Measurements from ENCODE around the gene ST8SIA2. TPM values are rescaled to one million over a fixed set of nuclear protein-coding genes. Genes with fewer than 3 reads are reported as not detected.

The ST8SIA2 gene
- 7.8 TPM for total RNA-seq

GRCh38 chr15:92393071-92393979, at the start of gene ST8SIA2:
ST8SIA2 (plus strand) TSS chr15:92393881; CDS start chr15:92394065, 184 bp downstream.
- Histone ChIP-seq H3K9ac (ENCODE audit: low read depth in 1 of 3, low read length in 3 of 3) (peak within 1 kb of the TSS in 2 of 3 donors; percentile 50 to 53), H3K4me1 (ENCODE audit: control insufficient read depth in 3 of 3, insufficient read depth in 3 of 3, low read length in 3 of 3) (peaks cover 6 to 13% (median 7%) of the 10 kb centered on the region in 3 donors), H3K27ac (ENCODE audit: low read depth, low read length) (no peak within 1 kb of the TSS), H3K4me3 (ENCODE audit: low read length in 3 of 3) (peak within 1 kb of the TSS; percentile 60 to 68 (median 65)), H3K9me3 (ENCODE audit: control insufficient read depth in 3 of 3, low read length in 3 of 3) (no peaks in the 10 kb centered on the region), H3K36me3 (ENCODE audit: control insufficient read depth in 3 of 3, insufficient read depth in 3 of 3, low read length in 3 of 3) (no peaks in the 10 kb centered on the region), H3K27me3 (ENCODE audit: control insufficient read depth in 3 of 3, insufficient read depth in 3 of 3, low read length in 3 of 3) (peaks cover 39 to 45% (median 43%) of the 10 kb centered on the region in 3 donors)

GRCh38 chr15:92343924-92344643, 49.6 kb upstream of the ST8SIA2 start:
- peaks cover 0 to 6% (median 6%) of the 10 kb centered on the region in 3 donors for H3K4me1 ChIP-seq (ENCODE audit: control insufficient read depth in 3 of 3, insufficient read depth in 3 of 3, low read length in 3 of 3)
- no peak overlapping the region for H3K9ac ChIP-seq (ENCODE audit: low read depth in 1 of 3, low read length in 3 of 3)
- peaks cover 17 to 48% (median 25%) of the 10 kb centered on the region in 3 donors for H3K27me3 ChIP-seq (ENCODE audit: control insufficient read depth in 3 of 3, insufficient read depth in 3 of 3, low read length in 3 of 3)
- H3K9me3 ChIP-seq (ENCODE audit: control insufficient read depth in 3 of 3, low read length in 3 of 3): no peaks in the 10 kb centered on the region
- no peak overlapping the region for H3K27ac ChIP-seq (ENCODE audit: low read depth, low read length)
- H3K36me3 ChIP-seq (ENCODE audit: control insufficient read depth in 3 of 3, insufficient read depth in 3 of 3, low read length in 3 of 3): no peaks in the 10 kb centered on the region
- no peak overlapping the region for H3K4me3 ChIP-seq (ENCODE audit: low read length in 3 of 3)

GRCh38 chr15:92346063-92346462, 47.6 kb upstream of the ST8SIA2 start:
- Histone ChIP-seq H3K27me3 (ENCODE audit: control insufficient read depth in 3 of 3, insufficient read depth in 3 of 3, low read length in 3 of 3) (peaks cover 22 to 45% (median 25%) of the 10 kb centered on the region in 3 donors), H3K27ac (ENCODE audit: low read depth, low read length) (no peak overlapping the region), H3K9me3 (ENCODE audit: control insufficient read depth in 3 of 3, low read length in 3 of 3) (no peaks in the 10 kb centered on the region), H3K4me1 (ENCODE audit: control insufficient read depth in 3 of 3, insufficient read depth in 3 of 3, low read length in 3 of 3) (peaks cover 0 to 6% (median 6%) of the 10 kb centered on the region in 3 donors), H3K9ac (ENCODE audit: low read depth in 1 of 3, low read length in 3 of 3) (no peak overlapping the region), H3K36me3 (ENCODE audit: control insufficient read depth in 3 of 3, insufficient read depth in 3 of 3, low read length in 3 of 3) (no peaks in the 10 kb centered on the region), H3K4me3 (ENCODE audit: low read length in 3 of 3) (no peak overlapping the region)

- Histone ChIP-seq H3K4me1 (ENCODE audit: control insufficient read depth in 3 of 3, insufficient read depth in 3 of 3, low read length in 3 of 3) (no peaks in the 10 kb centered on the region), H3K4me3 (ENCODE audit: low read length in 3 of 3) (no peak overlapping the region), H3K27me3 (ENCODE audit: control insufficient read depth in 3 of 3, insufficient read depth in 3 of 3, low read length in 3 of 3) (peaks cover 0 to 2% (median under 1%) of the 10 kb centered on the region in 3 donors), H3K36me3 (ENCODE audit: control insufficient read depth in 3 of 3, insufficient read depth in 3 of 3, low read length in 3 of 3) (no peaks in the 10 kb centered on the region), H3K9ac (ENCODE audit: low read depth in 1 of 3, low read length in 3 of 3) (no peak overlapping the region), H3K27ac (ENCODE audit: low read depth, low read length) (no peak overlapping the region), H3K9me3 (ENCODE audit: control insufficient read depth in 3 of 3, low read length in 3 of 3) (no peaks in the 10 kb centered on the region)
Observed at GRCh38 chr15:92355307-92355706, 38.4 kb upstream of the ST8SIA2 start.

GRCh38 chr15:92361321-92362000, 32.2 kb upstream of the ST8SIA2 start:
- peaks cover 0 to 7% (median 3%) of the 10 kb centered on the region in 3 donors for H3K27me3 ChIP-seq (ENCODE audit: control insufficient read depth in 3 of 3, insufficient read depth in 3 of 3, low read length in 3 of 3)
- H3K27ac ChIP-seq (ENCODE audit: low read depth, low read length): no peak overlapping the region
- H3K9ac ChIP-seq (ENCODE audit: low read depth in 1 of 3, low read length in 3 of 3): no peak overlapping the region
- no peaks in the 10 kb centered on the region for H3K4me1 ChIP-seq (ENCODE audit: control insufficient read depth in 3 of 3, insufficient read depth in 3 of 3, low read length in 3 of 3)
- H3K36me3 ChIP-seq (ENCODE audit: control insufficient read depth in 3 of 3, insufficient read depth in 3 of 3, low read length in 3 of 3): no peaks in the 10 kb centered on the region
- H3K9me3 ChIP-seq (ENCODE audit: control insufficient read depth in 3 of 3, low read length in 3 of 3): no peaks in the 10 kb centered on the region
- H3K4me3 ChIP-seq (ENCODE audit: low read length in 3 of 3): no peak overlapping the region

GRCh38 chr15:92362001-92362350, 31.7 kb upstream of the ST8SIA2 start:
- Histone ChIP-seq H3K4me3 (ENCODE audit: low read length in 3 of 3) (no peak overlapping the region), H3K27me3 (ENCODE audit: control insufficient read depth in 3 of 3, insufficient read depth in 3 of 3, low read length in 3 of 3) (peaks cover 0 to 7% (median 3%) of the 10 kb centered on the region in 3 donors), H3K4me1 (ENCODE audit: control insufficient read depth in 3 of 3, insufficient read depth in 3 of 3, low read length in 3 of 3) (no peaks in the 10 kb centered on the region), H3K9ac (ENCODE audit: low read depth in 1 of 3, low read length in 3 of 3) (no peak overlapping the region), H3K27ac (ENCODE audit: low read depth, low read length) (no peak overlapping the region), H3K36me3 (ENCODE audit: control insufficient read depth in 3 of 3, insufficient read depth in 3 of 3, low read length in 3 of 3) (no peaks in the 10 kb centered on the region), H3K9me3 (ENCODE audit: control insufficient read depth in 3 of 3, low read length in 3 of 3) (peaks cover 0 to 2% (median 0%) of the 10 kb centered on the region in 3 donors)

GRCh38 chr15:92365084-92365483, 28.6 kb upstream of the ST8SIA2 start:
- Histone ChIP-seq H3K4me3 (ENCODE audit: low read length in 3 of 3) (no peak overlapping the region), H3K9ac (ENCODE audit: low read depth in 1 of 3, low read length in 3 of 3) (no peak overlapping the region), H3K4me1 (ENCODE audit: control insufficient read depth in 3 of 3, insufficient read depth in 3 of 3, low read length in 3 of 3) (no peaks in the 10 kb centered on the region), H3K27me3 (ENCODE audit: control insufficient read depth in 3 of 3, insufficient read depth in 3 of 3, low read length in 3 of 3) (peaks cover 0 to 5% (median 3%) of the 10 kb centered on the region in 3 donors), H3K36me3 (ENCODE audit: control insufficient read depth in 3 of 3, insufficient read depth in 3 of 3, low read length in 3 of 3) (no peaks in the 10 kb centered on the region), H3K9me3 (ENCODE audit: control insufficient read depth in 3 of 3, low read length in 3 of 3) (peaks cover 0 to 4% (median 3%) of the 10 kb centered on the region in 3 donors), H3K27ac (ENCODE audit: low read depth, low read length) (no peak overlapping the region)

- Histone ChIP-seq H3K27me3 (ENCODE audit: control insufficient read depth in 3 of 3, insufficient read depth in 3 of 3, low read length in 3 of 3) (peaks cover 0 to 3% (median 2%) of the 10 kb centered on the region in 3 donors), H3K4me3 (ENCODE audit: low read length in 3 of 3) (no peak overlapping the region), H3K36me3 (ENCODE audit: control insufficient read depth in 3 of 3, insufficient read depth in 3 of 3, low read length in 3 of 3) (no peaks in the 10 kb centered on the region), H3K9me3 (ENCODE audit: control insufficient read depth in 3 of 3, low read length in 3 of 3) (peaks cover 0 to 4% (median 3%) of the 10 kb centered on the region in 3 donors), H3K4me1 (ENCODE audit: control insufficient read depth in 3 of 3, insufficient read depth in 3 of 3, low read length in 3 of 3) (no peaks in the 10 kb centered on the region), H3K27ac (ENCODE audit: low read depth, low read length) (no peak overlapping the region), H3K9ac (ENCODE audit: low read depth in 1 of 3, low read length in 3 of 3) (no peak overlapping the region)
Observed at GRCh38 chr15:92365906-92366305, 27.8 kb upstream of the ST8SIA2 start.

- Histone ChIP-seq H3K4me1 (ENCODE audit: control insufficient read depth in 3 of 3, insufficient read depth in 3 of 3, low read length in 3 of 3) (no peaks in the 10 kb centered on the region), H3K27me3 (ENCODE audit: control insufficient read depth in 3 of 3, insufficient read depth in 3 of 3, low read length in 3 of 3) (peaks cover 0 to 3% (median 2%) of the 10 kb centered on the region in 3 donors), H3K4me3 (ENCODE audit: low read length in 3 of 3) (no peak overlapping the region), H3K9ac (ENCODE audit: low read depth in 1 of 3, low read length in 3 of 3) (no peak overlapping the region), H3K36me3 (ENCODE audit: control insufficient read depth in 3 of 3, insufficient read depth in 3 of 3, low read length in 3 of 3) (no peaks in the 10 kb centered on the region), H3K27ac (ENCODE audit: low read depth, low read length) (no peak overlapping the region), H3K9me3 (ENCODE audit: control insufficient read depth in 3 of 3, low read length in 3 of 3) (peaks cover 0 to 4% (median 3%) of the 10 kb centered on the region in 3 donors)
Observed at GRCh38 chr15:92366381-92366780, 27.3 kb upstream of the ST8SIA2 start.

All from skeletal muscle tissue (tissue), 4 donors.